Ovary (tissue), 9 donors: ENCODE measurements around the gene CTIF. TPM values are rescaled to one million over a fixed set of nuclear protein-coding genes. Genes with fewer than 3 reads are reported as not detected.

ENCODE experiments used
- DNase-seq, 5 donors: peaks; one replicate each; pipeline ENCODE4 v3.0.0-alpha.2; 2019 to 2020
- H3K27ac ChIP-seq, 2 donors: fragments of 200-600 bp; one replicate each; pipeline versions ENCODE4 v1.5.1 to v1.8.0; 2019 to 2022
- H3K27me3 ChIP-seq: fragments of 200-600 bp; one replicate; pipeline ENCODE4 v1.8.0; 2022
- H3K36me3 ChIP-seq: fragments of 200-600 bp; sonication (generic); one replicate; pipeline ENCODE4 v1.5.1; 2019
- H3K4me1 ChIP-seq: one replicate; pipeline ENCODE4 v1.8.1; 2013; ENCODE audit warnings: mild to moderate bottlenecking, moderate library complexity; ENCODE audit not compliant: insufficient read depth
- H3K4me3 ChIP-seq: fragments of 200-600 bp; sonication (generic); one replicate; pipeline ENCODE4 v1.5.1; 2017
- H3K9me3 ChIP-seq, 2 donors: fragments of 200-600 bp in 1 of 2; sonication (generic) in 1 of 2; one replicate each; pipeline versions ENCODE4 v1.5.1 to v1.8.1; 2013 to 2019; ENCODE audit warnings: mild to moderate bottlenecking in 1 of 2, moderate library complexity in 1 of 2
- EP300 ChIP-seq: sonication (generic); formaldehyde crosslinking; IDR thresholded peaks from one replicate; pipeline ENCODE4 v1.6.1; 2017; ENCODE audit warnings: antibody characterized with exemption
- POLR2A ChIP-seq: fragments of 450-650 bp; IDR thresholded peaks from one replicate; pipeline ENCODE4 v1.6.1; 2017; ENCODE audit warnings: antibody characterized with exemption, mild to moderate bottlenecking, moderate library complexity
- WGBS, 3 donors: extraction: QIAGEN DNeasy Blood & Tissue Kit in 1 of 3; methylation state at CpG; one replicate each; pipeline versions ENCODE4 v1.1.5 to v1.1.7; 2013 to 2017; 5-methylcytosine and 5-hydroxymethylcytosine counted together
- intact Hi-C, 4 donors: fragments of 100-400 bp; cut with DNase I; formaldehyde crosslinking; loops; one replicate each; pipeline versions ENCODE4 v1.11.0 to v1.15.1; 2022 to 2023
- polyA plus RNA-seq, 2 donors: library from polyadenylated mRNA; stranded (reverse); fragments of 200-250 nt in 1 of 2; fragments of 350-450 nt in 1 of 2; fragmentation: Illumina TruSeq in 1 of 2; extraction: RNeasy Lipid Tissue Mini Kit (QIAGEN cat#74804) in 1 of 2; gene quantifications; one replicate each; pipeline ENCODE4 v1.2.3, GENCODE V29; 2013 to 2014
- total RNA-seq, 7 donors: library from RNA; depleted of rRNA in 2 of 7; stranded (reverse); fragments of >200 nt in 2 of 7; fragmentation: NEBNext Ultra II Directional in 3 of 7; extraction: Animal tissue kit (Norgen Biotek cat#: 25700) in 3 of 7; gene quantifications; one replicate each; pipeline versions ENCODE4 v1.1.0 to v1.2.4, GENCODE V29; 2016 to 2023
- TF ChIP-seq, protein P1 (sequence below), 3 donors: fragments of 450-650 bp in 2 of 3; fragments of 200-600 bp in 1 of 3; IDR thresholded peaks; one replicate each; pipeline versions ENCODE4 v1.5.1 to v1.8.0; 2016 to 2022; ENCODE audit warnings: antibody characterized with exemption in 3 of 3, mild to moderate bottlenecking in 1 of 3
- donor health status: DM: no; HTN: no; CAD: no; lungs with moderate emphysema.
- donor health status: DM: no; HTN: no; CAD: no.
- donor health status: Bipolar disorder and iron deficiency.
- donor health status: DM: yes; HTN: yes; CAD: no.
- donor health status: DM: no; HTN: no; CAD: no.
- donor health status: DM: yes; HTN: yes; CAD: no.

The CTIF gene
- total and polyA plus RNA-seq, 9 donors = 18.5 to 94.1 (median 75.2) TPM

DNA sequence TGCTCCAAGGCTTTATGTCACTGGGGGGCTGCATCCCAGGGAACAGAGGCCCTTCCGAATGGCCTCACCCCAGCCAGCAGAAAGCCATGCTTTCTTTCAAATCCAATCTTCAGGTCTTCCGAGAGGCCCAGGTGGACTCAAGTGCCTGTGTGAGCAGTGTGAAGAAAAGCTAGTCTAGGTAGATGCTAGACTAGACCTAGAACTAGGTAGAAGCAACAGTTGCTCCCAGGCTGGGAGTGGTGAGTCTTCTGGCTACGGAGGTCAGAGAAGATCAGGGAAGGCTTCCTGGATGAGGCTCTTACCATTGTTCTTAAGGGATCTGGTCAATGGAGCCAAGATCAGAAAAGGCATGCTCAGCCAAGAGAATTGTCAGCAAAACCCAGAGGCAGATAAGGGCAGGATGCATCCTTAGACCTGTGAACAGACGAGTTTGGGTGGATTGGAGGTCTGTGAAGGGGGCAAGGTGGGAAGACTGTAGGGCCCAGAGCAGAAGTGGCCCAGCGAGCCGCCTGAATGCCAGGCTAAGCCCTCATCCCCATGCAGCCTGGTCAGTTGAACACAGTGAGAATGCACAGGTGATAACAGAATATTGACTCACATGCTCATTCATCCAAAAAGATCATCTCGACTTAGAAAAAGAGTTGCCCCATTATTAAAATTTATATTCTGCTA is 301.1 kb downstream of the CTIF start:
- intact Hi-C loops = no loop called here
- no peaks in the 10 kb centered on the region for H3K9me3 ChIP-seq
- TF ChIP-seq POLR2A (no peak), EP300 (no peak)
- TF ChIP-seq, protein P1, sequence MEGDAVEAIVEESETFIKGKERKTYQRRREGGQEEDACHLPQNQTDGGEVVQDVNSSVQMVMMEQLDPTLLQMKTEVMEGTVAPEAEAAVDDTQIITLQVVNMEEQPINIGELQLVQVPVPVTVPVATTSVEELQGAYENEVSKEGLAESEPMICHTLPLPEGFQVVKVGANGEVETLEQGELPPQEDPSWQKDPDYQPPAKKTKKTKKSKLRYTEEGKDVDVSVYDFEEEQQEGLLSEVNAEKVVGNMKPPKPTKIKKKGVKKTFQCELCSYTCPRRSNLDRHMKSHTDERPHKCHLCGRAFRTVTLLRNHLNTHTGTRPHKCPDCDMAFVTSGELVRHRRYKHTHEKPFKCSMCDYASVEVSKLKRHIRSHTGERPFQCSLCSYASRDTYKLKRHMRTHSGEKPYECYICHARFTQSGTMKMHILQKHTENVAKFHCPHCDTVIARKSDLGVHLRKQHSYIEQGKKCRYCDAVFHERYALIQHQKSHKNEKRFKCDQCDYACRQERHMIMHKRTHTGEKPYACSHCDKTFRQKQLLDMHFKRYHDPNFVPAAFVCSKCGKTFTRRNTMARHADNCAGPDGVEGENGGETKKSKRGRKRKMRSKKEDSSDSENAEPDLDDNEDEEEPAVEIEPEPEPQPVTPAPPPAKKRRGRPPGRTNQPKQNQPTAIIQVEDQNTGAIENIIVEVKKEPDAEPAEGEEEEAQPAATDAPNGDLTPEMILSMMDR (IDR thresholded peaks at IDR 0.05) = no peak
- no peaks in the 10 kb centered on the region for H3K36me3 ChIP-seq
- H3K4me3 ChIP-seq = no peak overlapping the region
- no peaks in the 10 kb centered on the region for H3K27me3 ChIP-seq
- no peak overlapping the region for H3K27ac ChIP-seq
- peaks cover 11% of the 10 kb centered on the region for H3K4me1 ChIP-seq
- peak in 2 of 5 donors; percentile 6 to 12 for DNase-seq
- 81 to 88% (median 85%) methylated on average over 7 of the region's 7 CpGs for WGBS, 3 donors

DNA sequence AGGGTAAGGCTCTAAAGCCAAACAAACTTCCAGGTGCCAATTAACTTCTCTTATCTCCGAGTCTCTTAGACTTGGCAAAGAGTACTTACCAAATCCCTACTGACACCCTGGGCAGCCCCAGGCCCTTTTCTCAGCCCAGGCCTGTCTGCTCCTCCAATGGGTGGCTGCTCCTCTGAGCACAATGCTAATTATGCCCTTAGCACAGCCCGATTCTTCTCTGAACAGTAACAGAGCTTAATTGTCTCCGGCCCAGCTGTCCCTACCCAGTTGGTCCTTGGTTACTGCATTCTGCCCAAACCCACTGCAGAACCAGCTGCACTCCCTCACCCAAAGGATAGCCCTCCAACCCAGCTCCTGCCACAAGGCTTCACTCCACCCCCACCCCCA is 301.7 kb downstream of the CTIF start:
- 77 to 84% (median 78%) methylated on average over 3 of the region's 3 CpGs for WGBS, 3 donors
- peak in 2 of 5 donors; percentile 6 to 10 for DNase-seq
- Histone ChIP-seq H3K9me3 (no peaks in the 10 kb centered on the region), H3K4me1 (peaks cover 11% of the 10 kb centered on the region), H3K27ac (no peak overlapping the region), H3K4me3 (no peak overlapping the region), H3K27me3 (no peaks in the 10 kb centered on the region), H3K36me3 (no peaks in the 10 kb centered on the region)
- no peak for TF ChIP-seq EP300
- TF ChIP-seq, protein P1 (IDR thresholded peaks at IDR 0.05) = no peak
- intact Hi-C loops = no loop called here

DNA sequence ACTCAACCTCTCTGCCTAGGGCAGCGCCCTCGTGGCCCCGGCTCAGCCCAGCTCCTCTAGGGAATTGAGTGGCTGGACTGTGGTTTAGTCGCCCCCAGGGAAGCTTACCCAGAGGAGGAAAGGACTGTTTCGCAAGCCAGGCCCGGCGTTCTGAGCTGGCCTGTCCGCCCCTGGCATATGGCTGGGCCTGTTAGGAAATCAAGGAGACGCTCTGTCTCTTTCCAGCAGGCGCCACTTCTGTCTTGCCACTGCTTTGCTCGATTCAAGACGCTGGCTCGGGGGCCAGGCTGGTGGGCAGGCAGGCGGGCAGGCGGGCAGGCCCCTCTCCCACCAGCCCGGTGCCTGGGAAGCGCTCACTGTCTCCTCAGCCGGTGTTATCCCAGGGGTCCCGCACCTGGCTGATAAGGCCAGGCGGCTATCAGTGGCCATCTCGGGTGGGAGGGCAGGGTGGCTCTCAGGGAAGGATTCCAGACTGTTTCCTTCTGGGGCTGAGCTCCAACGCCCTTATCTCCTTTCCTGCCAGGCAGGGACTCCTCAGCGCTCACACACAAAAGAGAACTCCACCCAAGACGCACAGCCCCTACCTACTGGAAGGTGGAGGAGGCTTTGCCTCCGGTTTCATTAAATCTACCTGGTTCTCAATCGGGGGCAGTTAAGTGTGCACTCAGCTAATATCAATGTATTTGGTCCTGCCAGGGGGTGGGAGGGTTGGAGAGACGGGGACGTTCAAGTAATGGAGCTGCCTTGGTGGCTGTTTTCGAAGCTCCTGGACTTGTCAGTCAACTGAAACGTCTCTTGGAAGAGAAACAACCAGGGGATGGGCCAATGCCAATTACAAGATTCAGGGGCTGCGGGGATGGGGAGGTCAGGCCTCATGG is 302.8 kb downstream of the CTIF start:
- Histone ChIP-seq H3K36me3 (no peaks in the 10 kb centered on the region), H3K4me3 (no peak overlapping the region), H3K4me1 (peaks cover 11% of the 10 kb centered on the region), H3K9me3 (no peaks in the 10 kb centered on the region), H3K27ac (peak overlapping the region in 1 of 2 donors; percentile 9), H3K27me3 (no peaks in the 10 kb centered on the region)
- 74 to 80% (median 76%) methylated on average over 29 to 31 of the region's 31 CpGs for WGBS, 3 donors
- no peak for TF ChIP-seq EP300
- no peak for TF ChIP-seq POLR2A
- TF ChIP-seq, protein P1 (IDR thresholded peaks at IDR 0.05) = no peak
- peak in 2 of 5 donors; percentile 31 to 42 for DNase-seq
- intact Hi-C loops = no loop called here

DNA sequence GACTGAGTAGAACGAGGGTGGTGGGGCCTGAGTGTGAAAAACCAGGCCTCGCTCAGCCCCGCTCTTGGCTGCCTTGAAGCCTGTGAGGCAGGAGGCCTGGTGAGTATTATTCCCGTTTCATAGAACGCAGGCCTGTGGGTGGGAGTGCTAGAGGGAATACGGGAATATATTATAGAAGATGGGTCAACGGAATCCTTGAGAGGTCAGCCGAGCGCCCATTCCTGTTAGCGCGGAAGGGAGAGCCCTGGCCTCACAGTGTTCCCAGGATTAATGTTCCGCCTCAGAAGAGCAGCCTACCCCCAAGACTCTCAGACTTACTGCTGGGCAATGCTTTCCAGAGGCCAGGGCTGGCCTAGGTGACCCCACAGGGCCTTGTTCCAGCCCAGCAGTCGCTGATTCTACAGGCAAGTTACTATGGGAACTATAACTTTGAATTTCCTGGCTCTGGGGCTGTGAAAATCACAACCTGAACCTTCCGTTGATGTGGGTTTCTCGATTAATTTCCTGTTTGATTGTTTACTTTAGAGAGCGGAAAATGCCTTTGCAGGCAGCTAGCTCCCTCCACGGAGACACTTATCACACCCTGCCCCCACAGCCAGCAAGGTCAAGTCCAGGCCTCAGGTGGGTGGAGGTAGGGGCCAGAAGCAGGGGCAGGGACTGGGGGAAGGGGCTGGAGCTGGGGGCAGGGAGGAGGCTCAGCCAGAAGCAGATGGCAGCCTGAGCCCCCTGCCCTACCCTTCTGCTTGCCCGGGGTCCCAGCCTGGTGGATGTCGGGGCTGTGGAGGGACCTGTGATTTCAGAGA is 303.6 kb downstream of the CTIF start:
- DNase-seq = peak in 2 of 5 donors; percentile 20 to 46
- Histone ChIP-seq H3K27ac (peak overlapping the region; percentile 9 to 12), H3K4me3 (no peak overlapping the region), H3K4me1 (peaks cover 11% of the 10 kb centered on the region), H3K9me3 (no peaks in the 10 kb centered on the region), H3K36me3 (no peaks in the 10 kb centered on the region), H3K27me3 (no peaks in the 10 kb centered on the region)
- intact Hi-C loops = no loop called here
- TF ChIP-seq, protein P1 (IDR thresholded peaks at IDR 0.05) = no peak
- TF ChIP-seq POLR2A = no peak
- no peak for TF ChIP-seq EP300
- WGBS, 3 donors = 54 to 64% (median 61%) methylated on average over 19 of the region's 19 CpGs
